HepG2 (cell line): ENCODE data around the gene SDC4. TPM values are rescaled to one million over a fixed set of nuclear protein-coding genes. Genes with fewer than 3 reads are reported as not detected.

Source experiments
- ADNP ChIP-seq: sonication (generic); formaldehyde crosslinking; IDR thresholded peaks from 2 replicates; pipeline ENCODE4 v1.4.0; 2020; ENCODE audit warnings: missing genetic modification reagents
- NFAT5 ChIP-seq: sonication (generic); formaldehyde crosslinking; IDR thresholded peaks from 2 replicates; pipeline ENCODE4 v1.4.0; 2020; ENCODE audit warnings: missing genetic modification reagents
- THAP8 ChIP-seq: sonication (generic); formaldehyde crosslinking; IDR thresholded peaks from 2 replicates; pipeline ENCODE4 v1.5.1; 2020; ENCODE audit warnings: missing genetic modification reagents, mild to moderate bottlenecking, borderline replicate concordance
- THRA ChIP-seq: sonication (generic); formaldehyde crosslinking; IDR thresholded peaks from 2 replicates; pipeline ENCODE4 v1.4.0; 2020; ENCODE audit warnings: missing genetic modification reagents, borderline replicate concordance
- ZBTB10 ChIP-seq: sonication (generic); formaldehyde crosslinking; IDR thresholded peaks from 2 replicates; pipeline ENCODE4 v1.4.0; 2020; ENCODE audit warnings: missing genetic modification reagents, borderline replicate concordance
- ZHX1 ChIP-seq: sonication (generic); formaldehyde crosslinking; IDR thresholded peaks from 2 replicates; pipeline ENCODE4 v1.8.1; 2022; ENCODE audit warnings: low read depth, mild to moderate bottlenecking, missing genetic modification reagents
- ZMAT3 ChIP-seq: sonication (generic); formaldehyde crosslinking; conservative IDR thresholded peaks from 2 replicates; pipeline ENCODE4 v1.7.0; 2021; ENCODE audit warnings: missing genetic modification reagents
- ZNF260 ChIP-seq: sonication (generic); formaldehyde crosslinking; IDR thresholded peaks from 2 replicates; pipeline ENCODE4 v1.4.0; 2020; ENCODE audit warnings: missing genetic modification reagents, low read depth, mild to moderate bottlenecking, borderline replicate concordance
- ZNF280D ChIP-seq: sonication (generic); formaldehyde crosslinking; IDR thresholded peaks from 2 replicates; pipeline ENCODE4 v1.5.1; 2020; ENCODE audit warnings: mild to moderate bottlenecking, missing genetic modification reagents
- ZSCAN21 ChIP-seq: sonication (generic); formaldehyde crosslinking; IDR thresholded peaks from 2 replicates; pipeline ENCODE4 v1.8.0; 2022; ENCODE audit warnings: mild to moderate bottlenecking, missing genetic modification reagents, moderate library complexity, borderline replicate concordance
- polyA plus RNA-seq, 8 experiments: library from polyadenylated mRNA; depleted of rRNA in 3 of 8; stranded (reverse) in 7 of 8; unstranded in 1 of 8; fragments of >200 nt; fragmentation: Illumina TruSeq in 4 of 8; extraction: Trizol in 4 of 8; gene quantifications; 2 replicates each; pipeline versions ENCODE4 v1.2.1 to v1.2.3, GENCODE V29; 2011 to 2016; ENCODE audit warnings: low read depth in 4 of 8, missing spikeins in 1 of 8, mixed read lengths in 1 of 8; ENCODE audit not compliant: insufficient read depth in 1 of 8
- total RNA-seq, 5 experiments: library from RNA; depleted of rRNA; stranded (reverse); fragments of >200 nt; fragmentation: Illumina TruSeq; extraction: Trizol; gene quantifications; 2 replicates each; pipeline ENCODE4 v1.2.3, GENCODE V29; 2016; ENCODE audit warnings: low read depth in 1 of 5

SDC4 gene
- total and polyA plus RNA-seq, 2 of the 13 experiments (the other 11 are each of a cell fraction or from before 2014, with no cell fraction given): 49.0 to 65.1 TPM

- no peak for TF ChIP-seq ZBTB10 (CRISPR knock-in tag)
- no peak for TF ChIP-seq ZNF260 (CRISPR knock-in tag)
- no peak for TF ChIP-seq ZSCAN21 (CRISPR knock-in tag)
- TF ChIP-seq THRA (CRISPR knock-in tag): peak; percentile 21; the same call in 1 of the 2 replicates
- TF ChIP-seq ADNP (CRISPR knock-in tag): no peak
- no peak for TF ChIP-seq ZMAT3
- TF ChIP-seq ZNF280D: no peak
- TF ChIP-seq NFAT5 (CRISPR knock-in tag): no peak
- TF ChIP-seq THAP8 (CRISPR knock-in tag): no peak
- no peak for TF ChIP-seq ZHX1
Measured at GRCh38 chr20:45361793-45362192, 13.6 kb upstream of the SDC4 start (continued).
